Keratinocyte (primary cell): ENCODE data around the gene PCDHB7. TPM values are rescaled to one million over a fixed set of nuclear protein-coding genes. Genes with fewer than 3 reads are reported as not detected.
"Not testable (repeated sequence)": the region's sequence is repeated elsewhere in the genome, so short reads cannot be mapped to it uniquely, and the experiment has no call there.

ENCODE experiments used
- DNase-seq: peaks from one replicate; pipeline ENCODE4 v3.0.0-alpha.2; 2011; ENCODE audit warnings: low read depth, missing footprints, low spot score
- FAIRE-seq: peaks from 2 replicates; lab custom pipeline; 2011; peaks lifted over from hg19 to GRCh38; lab: Jason Lieb, UNC
- H2AFZ ChIP-seq: 2 replicates; pipeline ENCODE4 v1.6.0; 2012; ENCODE audit warnings: low read length, control low read depth, inconsistent platforms; ENCODE audit not compliant: control insufficient read depth
- H3K27ac ChIP-seq: 2 replicates; pipeline ENCODE4 v1.5.1; 2011; ENCODE audit warnings: low read length; ENCODE audit not compliant: control insufficient read depth, insufficient read depth
- H3K27me3 ChIP-seq: 3 replicates; pipeline ENCODE4 v1.6.0; 2011; ENCODE audit warnings: low read length; ENCODE audit not compliant: control insufficient read depth, insufficient read depth; ENCODE audit errors: extremely low read depth
- H3K36me3 ChIP-seq, 2 experiments: 2 replicates in 1 of 2; 3 replicates in 1 of 2; pipeline ENCODE4 v1.5.1; 2011; ENCODE audit warnings: low read length in 2 of 2, mild to moderate bottlenecking in 1 of 2; ENCODE audit not compliant: control insufficient read depth in 2 of 2, insufficient read depth in 2 of 2; ENCODE audit errors: extremely low read depth in 1 of 2
- H3K4me1 ChIP-seq: 3 replicates; pipeline ENCODE4 v1.5.1; 2011; ENCODE audit warnings: low read length; ENCODE audit not compliant: control insufficient read depth, insufficient read depth; ENCODE audit errors: extremely low read depth
- H3K4me2 ChIP-seq: 3 replicates; pipeline ENCODE4 v1.6.0; 2011; ENCODE audit warnings: low read depth, low read length; ENCODE audit not compliant: control insufficient read depth, insufficient read depth; ENCODE audit errors: extremely low read depth
- H3K4me3 ChIP-seq, 3 experiments: fragments of 200-600 bp in 1 of 3; sonication (generic) in 1 of 3; 2 replicates in 2 of 3; 3 replicates in 1 of 3; pipeline ENCODE4 v1.5.1; 2011 to 2016; ENCODE audit warnings: low read length in 3 of 3, mild to moderate bottlenecking in 3 of 3, control low read depth in 2 of 3, inconsistent platforms in 1 of 3, low read depth in 1 of 3, mixed read lengths in 1 of 3, mixed run types in 1 of 3, moderate library complexity in 1 of 3; ENCODE audit not compliant: control insufficient read depth in 2 of 3, insufficient read depth in 2 of 3; ENCODE audit errors: extremely low read depth in 1 of 3
- H3K79me2 ChIP-seq: 2 replicates; pipeline ENCODE4 v1.6.0; 2012; ENCODE audit warnings: low read length; ENCODE audit not compliant: control insufficient read depth, insufficient read depth
- H3K9ac ChIP-seq: 3 replicates; pipeline ENCODE4 v1.6.0; 2011; ENCODE audit warnings: low read length; ENCODE audit not compliant: control insufficient read depth, insufficient read depth; ENCODE audit errors: extremely low read depth
- H3K9me1 ChIP-seq: 3 replicates; pipeline ENCODE4 v1.6.0; 2011; ENCODE audit warnings: low read length; ENCODE audit not compliant: control insufficient read depth, insufficient read depth; ENCODE audit errors: extremely low read depth
- H3K9me3 ChIP-seq: 2 replicates; pipeline ENCODE4 v1.5.1; 2012; ENCODE audit warnings: low read depth, low read length; ENCODE audit not compliant: control insufficient read depth
- H4K20me1 ChIP-seq: 3 replicates; pipeline ENCODE4 v1.6.0; 2011; ENCODE audit warnings: low read length; ENCODE audit not compliant: control insufficient read depth, insufficient read depth; ENCODE audit errors: extremely low read depth
- CTCF ChIP-seq, 3 experiments: IDR thresholded peaks in 1 of 3; conservative IDR thresholded peaks in 1 of 3; optimal IDR thresholded peaks in 1 of 3; 2 replicates in 2 of 3; 3 replicates in 1 of 3; pipeline versions ENCODE3 to v1.5.1; 2011; ENCODE audit warnings: low read length in 3 of 3, mild to moderate bottlenecking in 3 of 3, moderate library complexity in 2 of 3, control low read depth in 1 of 3, inconsistent platforms in 1 of 3; ENCODE audit not compliant: insufficient read depth in 2 of 3; ENCODE audit errors: extremely low read depth in 1 of 3
- EZH2 ChIP-seq: IDR thresholded peaks from one replicate; pipeline ENCODE4 v1.6.1; 2012; ENCODE audit warnings: inconsistent platforms, mild to moderate bottlenecking, low read length, moderate library complexity
- dilution Hi-C: fragments of 300-500 bp; cut with MboI; formaldehyde crosslinking; loops from one replicate; pipeline ENCODE4 v1.7.0; 2020; ENCODE audit warnings: low sequenced_read_pairs; ENCODE audit not compliant: extremely low pct_ligation_motif_present
- polyA plus RNA-seq, 5 experiments: library from polyadenylated mRNA; depleted of rRNA in 3 of 5; stranded (reverse) in 3 of 5; stranded (forward) in 1 of 5; unstranded in 1 of 5; fragments of >200 nt; gene quantifications; 1 replicate in 1 of 5; 2 replicates in 3 of 5; 3 replicates in 1 of 5; pipeline versions ENCODE4 v1.2.1 to v1.2.3, GENCODE V29; 2011 to 2012; ENCODE audit warnings: missing spikeins in 2 of 5, low read depth in 1 of 5, low replicate concordance in 1 of 5

Gene PCDHB7
- polyA plus RNA-seq, 1 donor (not counting 4 experiments of a cell fraction or from before 2014, with no cell fraction given), result not detected

DNA sequence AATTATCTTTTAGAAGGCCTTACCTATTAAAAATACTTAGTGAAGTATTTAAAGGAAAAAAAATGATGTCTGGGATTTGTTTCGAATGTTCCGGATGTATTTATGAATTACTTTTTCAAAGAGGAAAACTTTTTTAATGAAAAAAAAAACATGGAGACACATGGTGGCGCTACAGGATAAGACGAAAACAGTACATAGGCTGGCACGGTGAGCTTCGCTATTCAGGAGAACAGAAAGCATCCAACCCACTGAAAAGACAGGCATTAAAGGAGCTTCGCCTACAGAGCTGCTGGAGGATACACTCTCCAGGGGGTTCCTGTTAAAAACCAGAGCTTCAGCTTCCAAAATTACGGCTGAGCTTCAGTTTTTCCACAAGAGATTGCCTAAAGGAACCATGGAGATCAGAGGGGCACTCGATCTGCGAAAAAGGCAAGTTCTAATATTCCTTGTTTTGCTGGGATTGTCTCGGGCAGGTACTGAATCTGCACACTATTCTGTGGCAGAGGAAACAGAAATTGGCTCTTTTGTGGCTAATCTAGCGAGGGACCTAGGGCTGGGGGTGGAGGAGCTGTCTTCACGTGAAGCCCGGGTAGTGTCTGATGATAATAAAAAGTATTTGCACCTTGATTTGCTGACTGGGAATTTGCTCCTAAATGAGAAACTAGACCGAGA, 50.8 kb downstream of the PCDHB7 start, which contains the start of gene PCDHB14:
Gene PCDHB14, plus strand, starts transcription at position 232 of the 672 bp plus-strand sequence. Its CDS starts 163 bp downstream, at position 395.
- H3K4me1 ChIP-seq, result no peaks in the 10 kb centered on the region
- H3K79me2 ChIP-seq, result no peaks in the 10 kb centered on the region
- no peak within 1 kb of the TSS for H2AFZ ChIP-seq
- TF ChIP-seq EZH2 (no peak), CTCF (optimal IDR thresholded peaks at IDR 0.05 in 1 of 3, IDR thresholded peaks at IDR 0.05 in 1 of 3, conservative IDR thresholded peaks at IDR 0.05 in 1 of 3; ENCODE audit: extremely low read depth in 1 of 3, insufficient read depth in 2 of 3, low read length in 3 of 3) (peak in 2 of 3 experiments; percentile 3 to 9)
- no peak within 1 kb of the TSS for H3K4me2 ChIP-seq
- no peak for FAIRE-seq
- DNase-seq, result no peak
- no peaks in the 10 kb centered on the region for H3K27me3 ChIP-seq
- no peak within 1 kb of the TSS for H3K9ac ChIP-seq
- H3K36me3 ChIP-seq, result no peaks in the 10 kb centered on the region
- H4K20me1 ChIP-seq, result no peaks in the 10 kb centered on the region
- H3K9me1 ChIP-seq, result no peaks in the 10 kb centered on the region
- dilution Hi-C loops, result no loop called here
- H3K9me3 ChIP-seq, result no peaks in the 10 kb centered on the region
- peak within 1 kb of the TSS in 1 of 3 experiments; percentile 10 for H3K4me3 ChIP-seq
- H3K27ac ChIP-seq, result no peak within 1 kb of the TSS

DNA sequence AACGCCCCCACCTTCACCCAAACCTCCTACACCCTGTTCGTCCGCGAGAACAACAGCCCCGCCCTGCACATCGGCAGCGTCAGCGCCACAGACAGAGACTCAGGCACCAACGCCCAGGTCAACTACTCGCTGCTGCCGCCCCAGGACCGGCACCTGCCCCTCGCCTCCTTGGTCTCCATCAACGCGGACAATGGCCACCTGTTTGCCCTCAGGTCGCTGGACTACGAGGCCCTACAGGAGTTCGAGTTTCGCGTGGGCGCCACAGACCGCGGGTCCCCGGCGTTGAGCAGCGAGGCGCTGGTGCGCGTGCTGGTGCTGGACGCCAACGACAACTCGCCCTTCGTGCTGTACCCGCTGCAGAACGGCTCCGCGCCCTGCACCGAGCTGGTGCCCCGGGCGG, 52.4 kb downstream of the PCDHB7 start:
- H3K27me3 ChIP-seq, FAIRE-seq, H3K4me1 ChIP-seq, H3K4me3 ChIP-seq, H4K20me1 ChIP-seq, H3K9me3 ChIP-seq, H3K9me1 ChIP-seq, H3K79me2 ChIP-seq, DNase-seq, H3K4me2 ChIP-seq, H2AFZ ChIP-seq, H3K27ac ChIP-seq, dilution Hi-C loops, H3K9ac ChIP-seq, H3K36me3 ChIP-seq: not testable (repeated sequence)

DNA sequence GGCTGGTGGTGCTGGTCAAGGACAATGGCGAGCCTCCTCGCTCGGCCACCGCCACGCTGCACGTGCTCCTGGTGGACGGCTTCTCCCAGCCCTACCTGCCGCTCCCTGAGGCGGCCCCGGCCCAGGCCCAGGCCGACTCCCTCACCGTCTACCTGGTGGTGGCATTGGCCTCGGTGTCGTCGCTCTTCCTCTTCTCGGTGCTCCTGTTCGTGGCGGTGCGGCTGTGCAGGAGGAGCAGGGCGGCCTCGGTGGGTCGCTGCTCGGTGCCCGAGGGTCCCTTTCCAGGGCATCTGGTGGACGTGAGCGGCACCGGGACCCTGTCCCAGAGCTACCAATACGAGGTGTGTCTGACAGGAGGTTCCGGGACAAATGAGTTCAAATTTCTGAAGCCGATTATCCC, 53.0 kb downstream of the PCDHB7 start:
- H3K27me3 ChIP-seq, H3K9me1 ChIP-seq, FAIRE-seq, H3K4me1 ChIP-seq, H4K20me1 ChIP-seq, DNase-seq, H3K9me3 ChIP-seq, H3K4me3 ChIP-seq, dilution Hi-C loops, H3K9ac ChIP-seq, H3K4me2 ChIP-seq, H3K36me3 ChIP-seq, H3K27ac ChIP-seq, H2AFZ ChIP-seq, H3K79me2 ChIP-seq: not testable (repeated sequence)

Other genes with a start within 250 kb of the PCDHB7 start
- gene PCDHAC1, start 246.3 kb upstream of the PCDHB7 start, polyA plus RNA-seq, result 0.14 to 0.64 TPM (median 0.45 TPM) in 3 replicates
- 1.2 to 2.1 TPM (median 1.9 TPM) in 3 replicates for gene PCDHAC2, start 206.2 kb upstream of the PCDHB7 start, polyA plus RNA-seq
- gene PCDHB1, start 121.3 kb upstream of the PCDHB7 start, polyA plus RNA-seq, result not detected in 3 replicates
- 0.26 to 1.1 TPM (median 0.46 TPM) in 3 replicates for gene PCDHB2, start 78.0 kb upstream of the PCDHB7 start, polyA plus RNA-seq
- gene PCDHB3, start 72.2 kb upstream of the PCDHB7 start, polyA plus RNA-seq, result 0.03 to 0.08 TPM (median 0.05 TPM) in 3 replicates
- gene PCDHB4, start 50.8 kb upstream of the PCDHB7 start, polyA plus RNA-seq, result 0.04 to 0.05 TPM in 2 of 3 replicates, not detected in the other
- gene PCDHB5, start 37.4 kb upstream of the PCDHB7 start, polyA plus RNA-seq, result 0.07 to 0.10 TPM (median 0.09 TPM) in 3 replicates
- 0.03 to 0.08 TPM (median 0.05 TPM) in 3 replicates for gene PCDHB6, start 22.6 kb upstream of the PCDHB7 start, polyA plus RNA-seq
- gene PCDHB8, start 5.1 kb downstream of the PCDHB7 start, polyA plus RNA-seq, result not detected in 3 replicates
- gene PCDHB16, start 9.7 kb downstream of the PCDHB7 start, polyA plus RNA-seq, result 0.02 to 0.09 TPM (median 0.07 TPM) in 3 replicates
- 0.01 TPM in 1 of 3 replicates, not detected in the others for gene PCDHB9, start 14.5 kb downstream of the PCDHB7 start, polyA plus RNA-seq
- 0.04 to 0.07 TPM (median 0.05 TPM) in 3 replicates for gene PCDHB10, start 19.7 kb downstream of the PCDHB7 start, polyA plus RNA-seq
- gene PCDHB11, start 27.0 kb downstream of the PCDHB7 start, polyA plus RNA-seq, result not detected in 3 replicates
- gene PCDHB12, start 36.1 kb downstream of the PCDHB7 start, polyA plus RNA-seq, result 0.03 TPM in 1 of 3 replicates, not detected in the others
- 0.07 to 0.13 TPM (median 0.09 TPM) in 3 replicates for gene PCDHB13, start 41.3 kb downstream of the PCDHB7 start, polyA plus RNA-seq
- 0.13 to 0.41 TPM (median 0.20 TPM) in 3 replicates for gene PCDHB14, start 50.7 kb downstream of the PCDHB7 start, polyA plus RNA-seq
- gene PCDHB15, start 72.8 kb downstream of the PCDHB7 start, polyA plus RNA-seq, result 0.03 to 0.31 TPM (median 0.09 TPM) in 3 replicates
- not detected in 3 replicates for gene SLC25A2, start 131.4 kb downstream of the PCDHB7 start, polyA plus RNA-seq
- gene TAF7, start 148.1 kb downstream of the PCDHB7 start, polyA plus RNA-seq, result 37.5 to 58.9 TPM (median 47.5 TPM) in 3 replicates
- gene PCDHGA1, start 157.9 kb downstream of the PCDHB7 start, polyA plus RNA-seq, result 0.08 to 0.17 TPM (median 0.09 TPM) in 3 replicates
- gene PCDHGA2, start 166.1 kb downstream of the PCDHB7 start, polyA plus RNA-seq, result 0.14 to 0.37 TPM (median 0.35 TPM) in 3 replicates
- 0.03 to 0.05 TPM in 2 of 3 replicates, not detected in the other for gene PCDHGA3, start 171.2 kb downstream of the PCDHB7 start, polyA plus RNA-seq
- gene PCDHGB1, start 177.5 kb downstream of the PCDHB7 start, polyA plus RNA-seq, result 0.08 to 0.15 TPM (median 0.09 TPM) in 3 replicates
- gene PCDHGA4, start 182.4 kb downstream of the PCDHB7 start, polyA plus RNA-seq, result 0.05 to 0.15 TPM (median 0.14 TPM) in 3 replicates
- gene PCDHGB2, start 187.3 kb downstream of the PCDHB7 start, polyA plus RNA-seq, result 0.12 to 0.15 TPM (median 0.12 TPM) in 3 replicates
- gene PCDHGA5, start 191.5 kb downstream of the PCDHB7 start, polyA plus RNA-seq, result 0.01 to 0.07 TPM (median 0.06 TPM) in 3 replicates
- 0.17 to 0.28 TPM (median 0.18 TPM) in 3 replicates for gene PCDHGB3, start 197.6 kb downstream of the PCDHB7 start, polyA plus RNA-seq
- 0.16 to 0.36 TPM (median 0.28 TPM) in 3 replicates for gene PCDHGA6, start 201.2 kb downstream of the PCDHB7 start, polyA plus RNA-seq
- 0.13 to 0.24 TPM (median 0.14 TPM) in 3 replicates for gene PCDHGA7, start 210.1 kb downstream of the PCDHB7 start, polyA plus RNA-seq
- gene PCDHGB4, start 215.1 kb downstream of the PCDHB7 start, polyA plus RNA-seq, result 1.6 to 2.7 TPM (median 2.4 TPM) in 3 replicates
- gene PCDHGA8, start 220.0 kb downstream of the PCDHB7 start, polyA plus RNA-seq, result 0.08 to 0.09 TPM (median 0.09 TPM) in 3 replicates
- 1.8 to 4.3 TPM (median 1.9 TPM) in 3 replicates for gene PCDHGB5, start 225.3 kb downstream of the PCDHB7 start, polyA plus RNA-seq
- gene PCDHGA9, start 230.1 kb downstream of the PCDHB7 start, polyA plus RNA-seq, result 0.24 to 0.35 TPM (median 0.28 TPM) in 3 replicates
- gene PCDHGB6, start 235.4 kb downstream of the PCDHB7 start, polyA plus RNA-seq, result 0.19 to 0.30 TPM (median 0.23 TPM) in 3 replicates
- gene PCDHGA10, start 240.3 kb downstream of the PCDHB7 start, polyA plus RNA-seq, result 1.3 to 1.8 TPM (median 1.6 TPM) in 3 replicates
- 0.66 to 1.1 TPM (median 0.69 TPM) in 3 replicates for gene PCDHGB7, start 245.0 kb downstream of the PCDHB7 start, polyA plus RNA-seq
- 1.4 to 2.5 TPM (median 1.4 TPM) in 3 replicates for gene PCDHGA11, start 248.4 kb downstream of the PCDHB7 start, polyA plus RNA-seq